ENCODE measurements around the gene ZBTB17.

Gene ZBTB17

GRCh38 chr1:15939181-15940109, 36.5 kb downstream of the ZBTB17 start:
- no peak for DNase-seq
- TF ChIP-seq CTCF (IDR thresholded peaks at IDR 0.05; ENCODE audit: low read depth, low read length) = no peak
- Histone ChIP-seq H3K4me3 (ENCODE audit: low read depth, low read length) (no peak overlapping the region), H3K27ac (no peak overlapping the region), H3K27me3 (ENCODE audit: insufficient read depth, low read depth, severe bottlenecking) (no peaks in the 10 kb centered on the region), H3K36me3 (peaks cover 83% of the 10 kb centered on the region), H3K9me3 (ENCODE audit: severe bottlenecking) (no peaks in the 10 kb centered on the region)

- Histone ChIP-seq H3K27me3 (ENCODE audit: insufficient read depth, low read depth, severe bottlenecking) (no peaks in the 10 kb centered on the region), H3K4me3 (ENCODE audit: low read depth, low read length) (no peak overlapping the region), H3K9me3 (ENCODE audit: severe bottlenecking) (no peaks in the 10 kb centered on the region), H3K36me3 (peaks cover 83% of the 10 kb centered on the region), H3K27ac (no peak overlapping the region)
- no peak for TF ChIP-seq CTCF (IDR thresholded peaks at IDR 0.05; ENCODE audit: low read depth, low read length)
- DNase-seq = no peak
Observed at GRCh38 chr1:15938628-15939161, 37.2 kb downstream of the ZBTB17 start.

- TF ChIP-seq CTCF (IDR thresholded peaks at IDR 0.05; ENCODE audit: low read depth, low read length) = peak; percentile 45
- H3K4me3 ChIP-seq (ENCODE audit: low read depth, low read length) = no peak overlapping the region
- peaks cover 83% of the 10 kb centered on the region for H3K36me3 ChIP-seq
- H3K27ac ChIP-seq = no peak overlapping the region
- no peaks in the 10 kb centered on the region for H3K9me3 ChIP-seq (ENCODE audit: severe bottlenecking)
- no peak for DNase-seq
- H3K27me3 ChIP-seq (ENCODE audit: insufficient read depth, low read depth, severe bottlenecking) = no peaks in the 10 kb centered on the region
Observed at GRCh38 chr1:15937706-15938168, 38.2 kb downstream of the ZBTB17 start.

GRCh38 chr1:15937146-15937545, 38.8 kb downstream of the ZBTB17 start:
- Histone ChIP-seq H3K9me3 (ENCODE audit: severe bottlenecking) (no peaks in the 10 kb centered on the region), H3K36me3 (peaks cover 81% of the 10 kb centered on the region), H3K27me3 (ENCODE audit: insufficient read depth, low read depth, severe bottlenecking) (no peaks in the 10 kb centered on the region), H3K4me3 (ENCODE audit: low read depth, low read length) (no peak overlapping the region), H3K27ac (no peak overlapping the region)
- TF ChIP-seq CTCF (IDR thresholded peaks at IDR 0.05; ENCODE audit: low read depth, low read length) = no peak
- DNase-seq = no peak

GRCh38 chr1:15936025-15936424, 39.9 kb downstream of the ZBTB17 start:
- DNase-seq = no peak
- peaks cover 83% of the 10 kb centered on the region for H3K36me3 ChIP-seq
- H3K9me3 ChIP-seq (ENCODE audit: severe bottlenecking) = no peaks in the 10 kb centered on the region
- TF ChIP-seq CTCF (IDR thresholded peaks at IDR 0.05; ENCODE audit: low read depth, low read length) = no peak
- H3K27me3 ChIP-seq (ENCODE audit: insufficient read depth, low read depth, severe bottlenecking) = no peaks in the 10 kb centered on the region
- no peak overlapping the region for H3K4me3 ChIP-seq (ENCODE audit: low read depth, low read length)
- H3K27ac ChIP-seq = no peak overlapping the region

Data from WERI-Rb-1 (cell line).